AG10803 (cell line): Measurements from ENCODE around the gene TPRG1.

ENCODE experiments used
- DNase-seq: peaks from one replicate; pipeline ENCODE4 v3.0.0; 2010; ENCODE audit warnings: low read depth
- H3K4me3 ChIP-seq: 2 replicates; pipeline ENCODE4 v1.5.1; 2011; ENCODE audit warnings: mild to moderate bottlenecking, low read length, control low read depth
- CTCF ChIP-seq: conservative IDR thresholded peaks from 2 replicates; pipeline ENCODE4 v1.5.1; 2011; ENCODE audit warnings: mild to moderate bottlenecking, low read length, control low read depth, inconsistent platforms

The TPRG1 gene

GRCh38 chr3:189237526-189237925, 65.8 kb downstream of the TPRG1 start:
- DNase-seq, result peak; percentile 11
- no peak for TF ChIP-seq CTCF
- H3K4me3 ChIP-seq, result no peak overlapping the region

- H3K4me3 ChIP-seq, result no peak overlapping the region
- no peak for DNase-seq
- no peak for TF ChIP-seq CTCF
These were observed 66.3 kb downstream of the TPRG1 start for GRCh38 chr3:189238071-189238470.

- H3K4me3 ChIP-seq, result no peak overlapping the region
- DNase-seq, result peak; percentile 16
- no peak for TF ChIP-seq CTCF
These were observed 67.8 kb downstream of the TPRG1 start for GRCh38 chr3:189239616-189240015.

- H3K4me3 ChIP-seq, result no peak overlapping the region
- no peak for DNase-seq
- TF ChIP-seq CTCF, result no peak
These were observed 78.2 kb downstream of the TPRG1 start for GRCh38 chr3:189249987-189250386.

GRCh38 chr3:189258261-189258660, 86.5 kb downstream of the TPRG1 start:
- no peak for DNase-seq
- no peak overlapping the region for H3K4me3 ChIP-seq
- no peak for TF ChIP-seq CTCF

- no peak for TF ChIP-seq CTCF
- peak; percentile 62 for DNase-seq
- no peak overlapping the region for H3K4me3 ChIP-seq
These were observed 89.1 kb downstream of the TPRG1 start for GRCh38 chr3:189260556-189261493.

- no peak overlapping the region for H3K4me3 ChIP-seq
- DNase-seq, result no peak
- no peak for TF ChIP-seq CTCF
These were observed 91.0 kb downstream of the TPRG1 start for GRCh38 chr3:189262746-189263145.
